Activated B cell treated with CpG ODN at 0.5 μM for 24 hours (primary cell): Measurements from ENCODE around the gene CRADD. TPM values are rescaled to one million over a fixed set of nuclear protein-coding genes. Genes with fewer than 3 reads are reported as not detected.

ENCODE experiments used
- ATAC-seq: fragments of 200-7000 bp; cut with Tn5 transposase; one replicate; pipeline ENCODE4 v1.10.0; 2021; ENCODE audit warnings: low read depth, mild to moderate bottlenecking, moderate library complexity
- CTCF ChIA-PET: fragments of 350-600 bp; sonication (Branson Sonifier 250); formaldehyde crosslinking; loops from one replicate; lab custom pipeline; 2021; ENCODE audit warnings: antibody characterized with exemption; lab: Charles Lee
- POLR2A ChIA-PET: fragments of 350-600 bp; sonication (Branson Sonifier 250); formaldehyde crosslinking; loops from one replicate; lab custom pipeline; 2021; ENCODE audit warnings: antibody characterized with exemption; lab: Charles Lee
- DNase-seq: peaks from one replicate; pipeline ENCODE4 v3.0.0; 2022
- H3K27ac Mint-ChIP-seq: one replicate; pipeline ENCODE4 v1.8.0; 2020; ENCODE audit warnings: mixed read lengths
- H3K27me3 Mint-ChIP-seq: one replicate; pipeline ENCODE4 v1.8.0; 2021; ENCODE audit warnings: mixed read lengths
- H3K36me3 Mint-ChIP-seq: one replicate; pipeline ENCODE4 v1.8.0; 2021; ENCODE audit warnings: low read depth, mixed read lengths
- H3K4me1 Mint-ChIP-seq: one replicate; pipeline ENCODE4 v1.8.0; 2021; ENCODE audit warnings: mixed read lengths
- H3K4me3 Mint-ChIP-seq: one replicate; pipeline ENCODE4 v1.8.0; 2020; ENCODE audit warnings: mild to moderate bottlenecking, mixed read lengths
- H3K9me3 Mint-ChIP-seq: one replicate; pipeline ENCODE4 v1.8.0; 2020; ENCODE audit warnings: mixed read lengths
- CTCF ChIP-seq: fragments of 200-600 bp; IDR thresholded peaks from one replicate; pipeline ENCODE4 v1.8.0; 2022; ENCODE audit warnings: antibody characterized with exemption, mild to moderate bottlenecking
- intact Hi-C: fragments of 100-400 bp; cut with micrococcal nuclease; formaldehyde crosslinking; loops from one replicate; pipeline ENCODE4 v1.15.1; 2024
- total RNA-seq: library from RNA; stranded (reverse); gene quantifications from 2 replicates; pipeline ENCODE4 v1.2.3, GENCODE V29; 2022

CRADD gene
- total RNA-seq, 1 donor from 2014 or later, result 15.3 TPM

- Mint-ChIP-seq H3K27ac (no peak overlapping the region), H3K27me3 (no peaks in the 10 kb centered on the region), H3K36me3 (peaks cover 5% of the 10 kb centered on the region), H3K4me3 (no peak overlapping the region), H3K9me3 (peaks cover 3% of the 10 kb centered on the region), H3K4me1 (peaks cover 9% of the 10 kb centered on the region)
- DNase-seq, result no peak
- intact Hi-C loops, result no loop called here
- ChIA-PET POLR2A (no interaction called here), CTCF (no interaction called here)
- no peak for TF ChIP-seq CTCF
- no peak for ATAC-seq
Measured at GRCh38 chr12:93758801-93759373, 81.7 kb downstream of the CRADD start.

- no peak for DNase-seq
- H3K4me1 Mint-ChIP-seq, result peaks cover 7% of the 10 kb centered on the region
- intact Hi-C loops, result no loop called here
- TF ChIP-seq CTCF, result no peak
- no peak overlapping the region for H3K27ac Mint-ChIP-seq
- POLR2A ChIA-PET, result no interaction called here
- CTCF ChIA-PET, result no interaction called here
- H3K4me3 Mint-ChIP-seq, result no peak overlapping the region
- no peaks in the 10 kb centered on the region for H3K9me3 Mint-ChIP-seq
- peaks cover 1% of the 10 kb centered on the region for H3K36me3 Mint-ChIP-seq
- no peak for ATAC-seq
- H3K27me3 Mint-ChIP-seq, result no peaks in the 10 kb centered on the region
Measured at GRCh38 chr12:93759512-93760081, 82.4 kb downstream of the CRADD start.

- TF ChIP-seq CTCF, result no peak
- ChIA-PET CTCF (no interaction called here), POLR2A (no interaction called here)
- Mint-ChIP-seq H3K27ac (no peak overlapping the region), H3K9me3 (no peaks in the 10 kb centered on the region), H3K27me3 (no peaks in the 10 kb centered on the region), H3K4me3 (no peak overlapping the region), H3K36me3 (no peaks in the 10 kb centered on the region), H3K4me1 (peaks cover 7% of the 10 kb centered on the region)
- intact Hi-C loops, result no loop called here
- DNase-seq (no peak), ATAC-seq (no peak)
Measured at GRCh38 chr12:93760275-93760875, 83.2 kb downstream of the CRADD start.

- ChIA-PET CTCF (interaction anchor here (1.2 kb wide), 1 partner anchor 340 kb away, joined by 3 read pairs; no protein-coding TSS in a partner anchor), POLR2A (no interaction called here)
- ATAC-seq (no peak), DNase-seq (no peak)
- H3K4me1 Mint-ChIP-seq, result peaks cover 11% of the 10 kb centered on the region
- no peaks in the 10 kb centered on the region for H3K27me3 Mint-ChIP-seq
- no peak overlapping the region for H3K4me3 Mint-ChIP-seq
- H3K36me3 Mint-ChIP-seq, result no peaks in the 10 kb centered on the region
- TF ChIP-seq CTCF, result no peak
- H3K27ac Mint-ChIP-seq, result no peak overlapping the region
- intact Hi-C loops, result no loop called here
- H3K9me3 Mint-ChIP-seq, result no peaks in the 10 kb centered on the region
Measured at GRCh38 chr12:93762059-93762719, 85.0 kb downstream of the CRADD start.

GRCh38 chr12:93762912-93763553 is 85.9 kb downstream of the CRADD start:
- Mint-ChIP-seq H3K27ac (no peak overlapping the region), H3K4me1 (peaks cover 19% of the 10 kb centered on the region), H3K9me3 (no peaks in the 10 kb centered on the region), H3K36me3 (no peaks in the 10 kb centered on the region), H3K4me3 (no peak overlapping the region), H3K27me3 (no peaks in the 10 kb centered on the region)
- ChIA-PET POLR2A (no interaction called here), CTCF (interaction anchor here (1.2 kb wide), 1 partner anchor 339 kb away, joined by 3 read pairs; no protein-coding TSS in a partner anchor)
- intact Hi-C loops, result no loop called here
- no peak for DNase-seq
- no peak for ATAC-seq
- TF ChIP-seq CTCF, result no peak
